Measurements from ENCODE around the gene PIRT.
A peak's percentile ranks its signal among the peaks of the same experiment; 100 is the strongest.
"Not testable (repeated sequence)": the region's sequence is repeated elsewhere in the genome, so short reads cannot be mapped to it uniquely, and the experiment has no call there.

PIRT gene

GRCh38 chr17:10837921-10838320 is at the start of gene PIRT:
PIRT (minus strand) TSS chr17:10838087; CDS start chr17:10825645, 12,442 bp downstream.
- intact Hi-C loops (cut with micrococcal nuclease): no loop called here
- Mint-ChIP-seq H3K27ac (no peak within 1 kb of the TSS), H3K4me1 (ENCODE audit: low read depth) (no peaks in the 10 kb centered on the region), H3K36me3 (ENCODE audit: low read depth) (no peaks in the 10 kb centered on the region), H3K4me3 (no peak within 1 kb of the TSS), H3K9me3 (no peaks in the 10 kb centered on the region), H3K27me3 (no peaks in the 10 kb centered on the region)

- H3K4me1 Mint-ChIP-seq (ENCODE audit: low read depth): no peaks in the 10 kb centered on the region
- intact Hi-C loops (cut with micrococcal nuclease): no loop called here
- no peaks in the 10 kb centered on the region for H3K9me3 Mint-ChIP-seq
- H3K27me3 Mint-ChIP-seq: no peaks in the 10 kb centered on the region
- H3K4me3 Mint-ChIP-seq: no peak overlapping the region
- H3K36me3 Mint-ChIP-seq (ENCODE audit: low read depth): no peaks in the 10 kb centered on the region
- no peak overlapping the region for H3K27ac Mint-ChIP-seq
Observed at GRCh38 chr17:10881959-10882358, 44.1 kb upstream of the PIRT start.

- intact Hi-C loops (cut with micrococcal nuclease): loop anchor here (5.0 kb wide), 1 partner anchor 763 kb away; no protein-coding TSS in a partner anchor
- Mint-ChIP-seq H3K4me1 (ENCODE audit: low read depth) (no peaks in the 10 kb centered on the region), H3K9me3 (no peaks in the 10 kb centered on the region), H3K36me3 (ENCODE audit: low read depth) (no peaks in the 10 kb centered on the region), H3K27ac (no peak overlapping the region), H3K4me3 (no peak overlapping the region), H3K27me3 (no peaks in the 10 kb centered on the region)
Observed at GRCh38 chr17:10879190-10879836, 41.4 kb upstream of the PIRT start.

- no peak overlapping the region for H3K27ac Mint-ChIP-seq
- no peaks in the 10 kb centered on the region for H3K9me3 Mint-ChIP-seq
- H3K36me3 Mint-ChIP-seq (ENCODE audit: low read depth): no peaks in the 10 kb centered on the region
- no peak overlapping the region for H3K4me3 Mint-ChIP-seq
- no peaks in the 10 kb centered on the region for H3K27me3 Mint-ChIP-seq
- intact Hi-C loops (cut with micrococcal nuclease): loop anchor here (5.0 kb wide), 1 partner anchor 766 kb away; no protein-coding TSS in a partner anchor
- peaks cover 5% of the 10 kb centered on the region for H3K4me1 Mint-ChIP-seq (ENCODE audit: low read depth)
Observed at GRCh38 chr17:10875984-10876555, 38.2 kb upstream of the PIRT start.

GRCh38 chr17:10875430-10875851 is 37.6 kb upstream of the PIRT start:
- H3K4me1 Mint-ChIP-seq (ENCODE audit: low read depth): peaks cover 5% of the 10 kb centered on the region
- intact Hi-C loops (cut with micrococcal nuclease): loop anchor here (5.0 kb wide), 1 partner anchor 767 kb away; no protein-coding TSS in a partner anchor
- no peaks in the 10 kb centered on the region for H3K9me3 Mint-ChIP-seq
- no peaks in the 10 kb centered on the region for H3K27me3 Mint-ChIP-seq
- H3K4me3 Mint-ChIP-seq: no peak overlapping the region
- H3K36me3 Mint-ChIP-seq (ENCODE audit: low read depth): no peaks in the 10 kb centered on the region
- H3K27ac Mint-ChIP-seq: no peak overlapping the region

- H3K4me3 Mint-ChIP-seq: no peak overlapping the region
- intact Hi-C loops (cut with micrococcal nuclease): no loop called here
- peaks cover 3% of the 10 kb centered on the region for H3K27me3 Mint-ChIP-seq
- H3K27ac Mint-ChIP-seq: no peak overlapping the region
- no peaks in the 10 kb centered on the region for H3K9me3 Mint-ChIP-seq
- H3K4me1 Mint-ChIP-seq (ENCODE audit: low read depth): peaks cover 10% of the 10 kb centered on the region
- H3K36me3 Mint-ChIP-seq (ENCODE audit: low read depth): no peaks in the 10 kb centered on the region
Observed at GRCh38 chr17:10871914-10872313, 34.0 kb upstream of the PIRT start.

GRCh38 chr17:10870336-10871050 is 32.6 kb upstream of the PIRT start:
- Mint-ChIP-seq H3K4me1 (ENCODE audit: low read depth) (peaks cover 10% of the 10 kb centered on the region), H3K4me3 (no peak overlapping the region), H3K9me3 (no peaks in the 10 kb centered on the region), H3K27me3 (peaks cover 3% of the 10 kb centered on the region), H3K36me3 (ENCODE audit: low read depth) (no peaks in the 10 kb centered on the region), H3K27ac (no peak overlapping the region)
- intact Hi-C loops (cut with micrococcal nuclease): no loop called here

- H3K4me1 Mint-ChIP-seq (ENCODE audit: low read depth): peaks cover 10% of the 10 kb centered on the region
- H3K27me3 Mint-ChIP-seq; intact Hi-C loops (cut with micrococcal nuclease); H3K36me3 Mint-ChIP-seq (ENCODE audit: low read depth); H3K27ac Mint-ChIP-seq; H3K4me3 Mint-ChIP-seq; H3K9me3 Mint-ChIP-seq: not testable (repeated sequence)
Observed at GRCh38 chr17:10868744-10869143, 30.9 kb upstream of the PIRT start.

- Mint-ChIP-seq H3K27me3 (peaks cover 1% of the 10 kb centered on the region), H3K36me3 (ENCODE audit: low read depth) (no peaks in the 10 kb centered on the region), H3K4me1 (ENCODE audit: low read depth) (no peaks in the 10 kb centered on the region), H3K4me3 (no peak overlapping the region), H3K27ac (no peak overlapping the region), H3K9me3 (no peaks in the 10 kb centered on the region)
- intact Hi-C loops (cut with micrococcal nuclease): no loop called here
Observed at GRCh38 chr17:10859051-10859450, 21.2 kb upstream of the PIRT start.

GRCh38 chr17:10857976-10858375 is 20.1 kb upstream of the PIRT start:
- no peaks in the 10 kb centered on the region for H3K4me1 Mint-ChIP-seq (ENCODE audit: low read depth)
- peaks cover 1% of the 10 kb centered on the region for H3K27me3 Mint-ChIP-seq
- no peaks in the 10 kb centered on the region for H3K9me3 Mint-ChIP-seq
- no peak overlapping the region for H3K27ac Mint-ChIP-seq
- H3K4me3 Mint-ChIP-seq: no peak overlapping the region
- no peaks in the 10 kb centered on the region for H3K36me3 Mint-ChIP-seq (ENCODE audit: low read depth)
- intact Hi-C loops (cut with micrococcal nuclease): no loop called here

- H3K9me3 Mint-ChIP-seq; H3K27ac Mint-ChIP-seq; H3K36me3 Mint-ChIP-seq (ENCODE audit: low read depth); H3K4me3 Mint-ChIP-seq; intact Hi-C loops (cut with micrococcal nuclease); H3K4me1 Mint-ChIP-seq (ENCODE audit: low read depth): not testable (repeated sequence)
- peaks cover 13% of the 10 kb centered on the region for H3K27me3 Mint-ChIP-seq
Observed at GRCh38 chr17:10846636-10847035, 8.7 kb upstream of the PIRT start.

- Mint-ChIP-seq H3K9me3 (no peaks in the 10 kb centered on the region), H3K4me1 (ENCODE audit: low read depth) (peaks cover 7% of the 10 kb centered on the region), H3K27me3 (peaks cover 13% of the 10 kb centered on the region), H3K27ac (no peak overlapping the region), H3K36me3 (ENCODE audit: low read depth) (no peaks in the 10 kb centered on the region), H3K4me3 (no peak overlapping the region)
- intact Hi-C loops (cut with micrococcal nuclease): loop anchor here (1.0 to 2.0 kb wide), 2 partner anchors 73 to 109 kb away; no protein-coding TSS in a partner anchor
Observed at GRCh38 chr17:10845388-10845751, 7.5 kb upstream of the PIRT start.

GRCh38 chr17:10844621-10845387 is 6.9 kb upstream of the PIRT start:
- intact Hi-C loops (cut with micrococcal nuclease): loop anchor here (1.0 to 2.0 kb wide), 3 partner anchors 73 to 199 kb away; no protein-coding TSS in a partner anchor
- peaks cover 13% of the 10 kb centered on the region for H3K27me3 Mint-ChIP-seq
- peak overlapping the region; percentile 76 for H3K4me3 Mint-ChIP-seq
- H3K27ac Mint-ChIP-seq: peak overlapping the region; percentile 17
- no peaks in the 10 kb centered on the region for H3K36me3 Mint-ChIP-seq (ENCODE audit: low read depth)
- no peaks in the 10 kb centered on the region for H3K9me3 Mint-ChIP-seq
- peaks cover 7% of the 10 kb centered on the region for H3K4me1 Mint-ChIP-seq (ENCODE audit: low read depth)

GRCh38 chr17:10843811-10844210 is 5.9 kb upstream of the PIRT start:
- Mint-ChIP-seq H3K27ac (no peak overlapping the region), H3K27me3 (peaks cover 13% of the 10 kb centered on the region), H3K9me3 (no peaks in the 10 kb centered on the region), H3K36me3 (ENCODE audit: low read depth) (no peaks in the 10 kb centered on the region), H3K4me1 (ENCODE audit: low read depth) (peaks cover 7% of the 10 kb centered on the region), H3K4me3 (no peak overlapping the region)
- intact Hi-C loops (cut with micrococcal nuclease): loop anchor here (1.0 to 2.0 kb wide), 2 partner anchors 107 to 198 kb away; no protein-coding TSS in a partner anchor
